Stimulated activated CD4-positive, alpha-beta T cell treated with anti-CD3 and anti-CD28 coated beads, Interleukin-4, amount 100 ng/mL, for 4 hours (primary cell): Measurements from ENCODE around the gene RIMS1.

Experiments used
- DNase-seq, 2 experiments: peaks; one replicate each; pipeline ENCODE4 v3.0.0-alpha.2; 2020

The RIMS1 gene

GRCh38 chr6:72417759-72418158 lies 531.4 kb downstream of the RIMS1 start:
- no peak for DNase-seq

DNA sequence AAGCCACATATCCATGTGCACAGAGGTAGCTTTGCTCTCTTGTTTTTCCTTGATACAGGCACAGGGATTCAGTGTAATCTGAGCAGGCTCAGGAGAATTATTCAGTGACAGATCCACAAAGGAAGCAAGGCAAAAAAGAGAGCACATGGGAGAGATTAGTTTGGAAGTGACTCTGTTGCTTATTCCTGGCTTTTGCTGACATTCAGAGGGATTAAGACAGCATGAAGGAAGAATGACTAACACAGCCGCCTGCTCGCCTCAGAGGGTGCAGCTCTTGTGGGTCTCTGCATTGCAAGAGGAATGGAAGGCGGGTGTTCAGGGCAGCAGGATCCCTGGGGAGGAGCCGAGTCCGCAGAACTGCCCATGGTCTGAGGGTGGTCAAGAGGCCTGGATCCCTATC lies 532.1 kb downstream of the RIMS1 start:
- no peak for DNase-seq

DNA sequence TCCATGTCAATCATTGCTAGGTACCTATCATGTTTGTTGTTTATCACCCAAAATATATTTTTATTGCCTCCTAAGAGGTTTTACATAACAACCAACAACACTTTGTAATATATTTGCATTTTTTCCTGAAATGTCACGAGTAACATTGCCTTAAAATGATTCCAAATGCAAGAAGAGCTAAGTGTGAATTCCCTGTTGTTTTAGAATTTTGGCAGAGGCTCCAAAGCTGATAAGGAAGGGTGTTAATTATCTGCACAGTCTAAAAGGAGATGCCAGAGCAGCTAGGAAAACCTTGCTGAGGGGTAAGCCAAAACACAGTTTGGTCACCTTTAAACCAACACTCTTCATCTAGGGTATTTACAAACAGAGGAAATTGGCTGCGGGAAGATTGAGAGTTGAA lies 533.6 kb downstream of the RIMS1 start:
- DNase-seq: no peak

- no peak for DNase-seq
These were observed 534.1 kb downstream of the RIMS1 start for GRCh38 chr6:72420409-72420808.

- DNase-seq: no peak
These were observed 535.0 kb downstream of the RIMS1 start for GRCh38 chr6:72421387-72421786.

DNA sequence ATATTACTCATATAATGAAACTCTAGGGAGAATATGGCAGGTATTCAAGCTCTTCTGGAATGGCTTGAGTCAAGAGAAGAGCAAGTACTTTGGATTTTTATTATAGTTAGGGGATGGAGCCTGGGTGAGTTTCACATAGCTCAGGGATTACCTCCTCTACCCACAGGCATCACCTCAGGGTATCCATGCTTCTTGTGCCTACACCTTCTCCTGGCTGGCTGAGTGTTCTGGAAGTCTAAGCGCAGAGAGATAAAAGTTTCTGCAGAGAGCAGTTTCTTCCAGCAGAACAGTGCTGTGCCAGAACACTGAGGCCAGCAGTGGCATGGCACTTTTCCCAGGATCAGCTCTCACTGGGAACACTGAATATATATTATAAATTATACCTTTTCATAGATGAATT lies 535.8 kb downstream of the RIMS1 start:
- DNase-seq: no peak

GRCh38 chr6:72424476-72424875 lies 538.1 kb downstream of the RIMS1 start:
- no peak for DNase-seq

DNA sequence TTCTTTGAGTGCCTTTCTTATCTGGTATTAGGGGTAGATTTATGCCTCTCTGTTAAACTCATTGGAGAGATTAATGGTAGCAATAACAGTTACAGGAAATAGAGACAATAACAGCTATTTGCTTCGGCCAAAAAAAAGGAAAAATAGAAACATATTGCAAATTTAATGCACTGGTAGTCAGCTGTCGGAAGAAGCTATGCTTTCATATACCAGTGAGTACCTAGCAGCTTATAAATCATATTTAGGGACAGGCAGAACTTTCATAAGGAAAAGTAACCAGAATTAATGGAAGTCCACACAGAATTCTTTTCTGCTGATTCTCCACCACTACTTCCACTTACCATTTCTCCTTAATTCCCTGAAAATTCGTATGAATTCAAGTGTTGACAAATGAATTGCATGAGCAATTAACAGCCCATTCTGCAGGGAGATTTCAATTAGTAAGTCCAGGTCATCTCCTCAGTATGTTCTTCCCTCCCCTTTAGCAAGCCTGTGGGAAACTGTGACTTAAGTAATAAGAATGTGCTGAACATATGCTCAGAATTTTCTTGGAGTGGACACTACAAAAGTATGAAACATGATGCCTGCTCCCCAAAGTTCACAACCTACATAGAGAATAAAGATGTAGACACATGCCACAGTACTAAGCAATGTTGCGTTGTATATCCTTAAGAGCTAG lies 538.8 kb downstream of the RIMS1 start:
- no peak for DNase-seq

DNA sequence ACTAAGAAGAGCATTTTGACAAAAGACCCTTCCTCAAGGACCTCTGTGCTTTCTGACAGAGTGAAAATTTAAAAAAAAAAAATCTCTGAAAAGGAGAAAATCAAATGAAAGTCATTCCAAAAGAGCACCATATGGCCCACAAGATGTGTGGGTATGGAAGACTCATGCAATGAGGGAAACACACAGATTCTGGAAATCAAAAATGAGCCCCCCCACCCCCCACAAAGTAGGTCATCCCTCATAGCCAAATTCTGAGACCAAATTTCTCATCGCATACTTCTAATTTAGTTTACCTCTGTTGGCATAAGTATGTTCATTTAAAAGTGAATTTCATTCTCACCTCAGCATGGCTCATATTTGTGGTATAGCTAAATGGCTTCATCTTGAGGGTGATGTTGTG lies 554.3 kb downstream of the RIMS1 start:
- no peak for DNase-seq

- no peak for DNase-seq
These were observed 560.1 kb downstream of the RIMS1 start for GRCh38 chr6:72446430-72446829.
